RWPE1 (cell line): ENCODE data around the gene TLR9.

Experiments
- CTCF ChIA-PET: fragments of 350-600 bp; sonication (Branson Sonifier 250); formaldehyde crosslinking; extraction: SDS; loops from one replicate; lab custom pipeline; 2021; lab: Yijun Ruan, JAX
- POLR2A ChIA-PET: fragments of 400-600 bp; formaldehyde crosslinking; extraction: SDS; loops from one replicate; lab custom pipeline; 2020; ENCODE audit warnings: antibody characterized with exemption; ENCODE audit not compliant: low non-redundant PET; lab: Yijun Ruan, JAX
- DNase-seq: peaks from one replicate; pipeline ENCODE4 v3.0.0; 2012; ENCODE audit warnings: low spot score
- H3K27ac ChIP-seq: fragments of 450-650 bp; 2 replicates; pipeline ENCODE4 v1.5.1; 2017
- TF ChIP-seq, protein P1 (sequence below): fragments of 450-650 bp; conservative IDR thresholded peaks from 2 replicates; pipeline ENCODE4 v1.5.1; 2017; ENCODE audit warnings: low read depth, mild to moderate bottlenecking

TLR9 gene

DNA sequence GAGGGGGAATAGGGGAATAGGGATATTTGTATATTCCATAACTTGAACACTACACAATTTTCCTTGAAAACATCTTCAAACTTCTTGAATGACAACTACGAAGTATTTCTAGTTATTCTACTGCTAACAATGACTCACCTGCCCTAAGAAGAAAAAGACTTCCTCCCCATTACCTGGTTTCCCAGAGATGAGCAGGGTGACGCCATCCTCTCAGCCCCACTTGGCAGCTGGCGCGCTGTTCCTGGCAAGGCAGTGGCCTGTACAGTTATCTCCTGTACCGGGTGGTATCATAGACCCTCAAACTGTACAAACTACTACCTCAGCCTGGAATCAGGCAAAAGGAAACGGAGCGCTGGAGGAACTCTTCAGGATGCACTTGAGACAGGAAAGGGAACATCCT lies 42.6 kb upstream of the TLR9 start:
- DNase-seq, result no peak
- POLR2A ChIA-PET, result no interaction called here
- no peak overlapping the region for H3K27ac ChIP-seq
- CTCF ChIA-PET, result interaction anchor here (0.7 to 0.9 kb wide), 2 partner anchors 10 to 48 kb away, joined by 3 read pairs; partner anchors contain the start of gene WDR82
- TF ChIP-seq, protein P1, sequence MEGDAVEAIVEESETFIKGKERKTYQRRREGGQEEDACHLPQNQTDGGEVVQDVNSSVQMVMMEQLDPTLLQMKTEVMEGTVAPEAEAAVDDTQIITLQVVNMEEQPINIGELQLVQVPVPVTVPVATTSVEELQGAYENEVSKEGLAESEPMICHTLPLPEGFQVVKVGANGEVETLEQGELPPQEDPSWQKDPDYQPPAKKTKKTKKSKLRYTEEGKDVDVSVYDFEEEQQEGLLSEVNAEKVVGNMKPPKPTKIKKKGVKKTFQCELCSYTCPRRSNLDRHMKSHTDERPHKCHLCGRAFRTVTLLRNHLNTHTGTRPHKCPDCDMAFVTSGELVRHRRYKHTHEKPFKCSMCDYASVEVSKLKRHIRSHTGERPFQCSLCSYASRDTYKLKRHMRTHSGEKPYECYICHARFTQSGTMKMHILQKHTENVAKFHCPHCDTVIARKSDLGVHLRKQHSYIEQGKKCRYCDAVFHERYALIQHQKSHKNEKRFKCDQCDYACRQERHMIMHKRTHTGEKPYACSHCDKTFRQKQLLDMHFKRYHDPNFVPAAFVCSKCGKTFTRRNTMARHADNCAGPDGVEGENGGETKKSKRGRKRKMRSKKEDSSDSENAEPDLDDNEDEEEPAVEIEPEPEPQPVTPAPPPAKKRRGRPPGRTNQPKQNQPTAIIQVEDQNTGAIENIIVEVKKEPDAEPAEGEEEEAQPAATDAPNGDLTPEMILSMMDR, result no peak

DNA sequence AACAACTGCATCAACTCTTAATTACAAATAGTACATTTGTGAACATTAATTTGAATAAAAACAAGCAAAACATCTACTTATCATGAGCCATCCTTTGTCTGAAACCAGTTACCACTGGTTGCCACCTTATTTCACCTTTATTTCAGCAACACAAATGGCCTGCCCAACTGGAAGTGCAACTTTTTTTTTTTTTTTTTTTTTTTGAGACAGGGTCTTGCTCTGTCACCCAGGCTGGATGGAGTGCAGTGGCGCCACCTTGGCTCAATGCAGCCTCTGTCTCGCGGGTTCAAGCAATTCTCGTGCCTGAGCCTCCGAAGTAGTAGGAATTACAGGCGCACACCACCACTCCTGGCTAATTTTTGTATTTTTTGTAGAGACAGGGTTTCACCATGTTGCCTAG lies 39.9 kb upstream of the TLR9 start:
- CTCF ChIA-PET, result interaction anchor here (0.6 kb wide), 1 partner anchor 74 kb away, joined by 4 read pairs; no protein-coding TSS in a partner anchor
- POLR2A ChIA-PET, result no interaction called here

DNA sequence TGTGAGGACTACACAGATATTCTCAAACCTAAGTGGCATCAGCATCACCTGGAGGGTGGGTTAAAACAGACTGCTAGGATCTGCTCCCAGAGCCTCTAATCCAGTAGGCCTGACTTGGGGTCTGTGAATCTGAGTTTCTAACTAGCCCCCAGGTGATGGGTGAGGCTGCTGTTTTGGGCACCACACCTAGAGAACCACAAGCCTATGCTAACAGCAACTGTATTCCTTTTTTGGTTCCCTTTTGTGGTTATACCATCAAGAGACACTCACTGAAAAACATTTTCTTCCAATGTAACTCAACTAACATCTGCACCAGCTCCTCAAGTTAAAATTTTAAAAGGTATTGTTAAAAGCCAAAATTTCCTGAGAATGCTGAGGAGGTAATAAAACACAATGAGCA lies 37.0 kb upstream of the TLR9 start:
- POLR2A ChIA-PET, result no interaction called here
- TF ChIP-seq, protein P1, result no peak
- DNase-seq, result no peak
- CTCF ChIA-PET, result no interaction called here
- no peak overlapping the region for H3K27ac ChIP-seq

More for the DNA sequence above, 39.9 kb upstream of the TLR9 start:
- H3K27ac ChIP-seq, result no peak overlapping the region
- TF ChIP-seq, protein P1, result no peak
- no peak for DNase-seq

DNA sequence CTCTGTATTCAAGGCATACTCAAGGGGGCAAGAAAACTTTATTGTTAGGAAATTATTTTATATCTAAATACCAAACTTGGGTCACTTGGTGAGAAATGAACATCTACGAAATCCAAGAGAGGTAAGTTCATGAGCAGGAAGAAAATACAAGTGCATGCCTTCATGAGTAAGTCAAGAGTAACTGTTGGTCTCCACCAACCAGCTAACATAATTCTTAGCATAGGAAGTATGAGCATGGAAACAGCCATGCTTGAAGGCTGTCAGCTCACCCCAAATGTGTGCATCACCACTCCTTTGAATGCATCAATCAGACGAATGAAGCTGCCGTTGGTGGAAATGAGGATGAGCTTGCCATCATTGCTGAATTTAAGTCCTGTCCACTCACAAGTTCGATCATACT lies 34.0 kb upstream of the TLR9 start:
- CTCF ChIA-PET, result interaction anchor here (1.0 kb wide), 1 partner anchor 80 kb away, joined by 3 read pairs; no protein-coding TSS in a partner anchor
- no peak overlapping the region for H3K27ac ChIP-seq
- TF ChIP-seq, protein P1, result no peak
- DNase-seq, result no peak
- POLR2A ChIA-PET, result no interaction called here

DNA sequence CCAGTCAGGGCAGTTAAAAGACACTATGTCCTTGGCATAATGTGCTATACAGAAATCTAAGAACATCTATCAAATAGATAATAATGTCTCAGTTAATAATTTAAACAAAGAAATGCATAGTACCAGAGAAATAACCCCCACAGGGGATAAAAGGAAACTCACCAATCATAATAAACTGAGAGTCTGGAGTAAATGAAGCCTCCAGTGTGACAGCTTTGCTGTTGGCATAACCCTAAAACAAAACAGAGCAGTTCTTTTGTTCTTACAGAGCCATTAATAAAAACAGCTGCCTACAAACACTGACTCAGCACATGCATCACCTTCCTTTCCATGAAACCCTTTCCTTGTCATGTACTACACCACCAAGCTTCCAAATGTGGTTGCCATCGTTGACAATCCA lies 33.6 kb upstream of the TLR9 start:
- H3K27ac ChIP-seq, result no peak overlapping the region
- no peak for DNase-seq
- TF ChIP-seq, protein P1, result no peak
- ChIA-PET CTCF (interaction anchor here (1.0 kb wide), 1 partner anchor 80 kb away, joined by 3 read pairs; no protein-coding TSS in a partner anchor), POLR2A (no interaction called here)

DNA sequence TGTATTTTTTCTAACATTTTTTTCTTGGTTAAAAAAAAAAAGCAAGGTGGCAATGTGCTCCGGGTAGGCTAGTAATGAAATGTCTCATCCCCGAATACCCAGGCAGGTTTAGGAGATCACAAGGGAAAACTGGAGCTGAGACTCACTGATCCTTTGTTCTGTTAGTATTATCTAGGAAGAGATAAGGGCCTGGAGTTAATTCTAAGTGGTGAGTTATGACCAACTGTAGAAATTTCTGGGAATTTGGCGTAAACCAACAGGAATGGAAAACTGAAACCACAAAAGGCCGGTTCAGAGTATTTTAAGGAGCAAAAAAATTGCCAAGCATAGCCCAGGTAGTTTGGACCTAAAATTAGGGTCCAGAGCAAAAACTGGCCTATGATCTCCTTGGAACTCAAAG lies 32.5 kb upstream of the TLR9 start:
- POLR2A ChIA-PET, result no interaction called here
- TF ChIP-seq, protein P1, result no peak
- CTCF ChIA-PET, result no interaction called here
- DNase-seq, result no peak
- H3K27ac ChIP-seq, result no peak overlapping the region
